ENCODE measurements around the gene STPG1. TPM values are rescaled to one million over a fixed set of nuclear protein-coding genes. Genes with fewer than 3 reads are reported as not detected.

The STPG1 gene
- total and polyA plus RNA-seq, 9 of the 15 experiments (the other 6 are each of a cell fraction or from before 2014, with no cell fraction given) = 5.0 to 11.9 (median 8.3) TPM

- TF ChIP-seq ZBTB40 (IDR thresholded peaks at IDR 0.05) (peak; percentile 77), ZBTB40 (CRISPR knock-in tag; IDR thresholded peaks at IDR 0.05) (no peak), ZNF584 (CRISPR knock-in tag; IDR thresholded peaks at IDR 0.05; ENCODE audit: low read depth) (no peak), KAT7 (CRISPR knock-in tag; IDR thresholded peaks at IDR 0.05; ENCODE audit: borderline replicate concordance) (0 out of 2 replicates have a peak, but pooled peaks have one; percentile 35), ZNF239 (CRISPR knock-in tag; IDR thresholded peaks at IDR 0.05) (no peak), OTX1 (CRISPR knock-in tag; IDR thresholded peaks at IDR 0.05) (peak; percentile 49; the same call in 1 of the 2 replicates), MIER1 (IDR thresholded peaks at IDR 0.05; ENCODE audit: low read depth) (no peak), GTF3C2 (IDR thresholded peaks at IDR 0.05; ENCODE audit: borderline replicate concordance, extremely low read depth, insufficient read length) (no peak), ZMIZ1 (IDR thresholded peaks at IDR 0.05; ENCODE audit: low read depth in 2 of 2, low read length in 2 of 2) (no peak), RBM34 (IDR thresholded peaks at IDR 0.05; ENCODE audit: borderline replicate concordance, insufficient read depth, low read length) (no peak)
Observed at GRCh38 chr1:24413350-24414163, at the start of gene STPG1 (continued).
